Cardiac muscle cell (in vitro differentiated cells and primary cell): Measurements from ENCODE around the gene MPPED1. TPM values are rescaled to one million over a fixed set of nuclear protein-coding genes. Genes with fewer than 3 reads are reported as not detected.

Source experiments
- DNase-seq, 2 donors: peaks; one replicate each; pipeline versions ENCODE4 v3.0.0 to v3.0.0-alpha.2; 2010 to 2017; ENCODE audit warnings: low read depth in 1 of 2, low spot score in 1 of 2
- H3K27ac ChIP-seq: fragments of 200-600 bp; sonication (generic); 2 replicates; pipeline ENCODE4 v1.5.1; 2016
- H3K27me3 ChIP-seq: fragments of 200-600 bp; sonication (generic); 2 replicates; pipeline ENCODE4 v1.6.0; 2016; ENCODE audit warnings: control low read depth
- H3K36me3 ChIP-seq: fragments of 200-600 bp; sonication (generic); 2 replicates; pipeline ENCODE4 v1.5.1; 2016; ENCODE audit warnings: control low read depth
- H3K4me1 ChIP-seq: fragments of 200-600 bp; sonication (generic); 2 replicates; pipeline ENCODE4 v1.8.1; 2017; ENCODE audit warnings: low read depth, mild to moderate bottlenecking, mixed run types
- H3K4me3 ChIP-seq: fragments of 200-600 bp; sonication (generic); 2 replicates; pipeline ENCODE4 v1.5.1; 2016; ENCODE audit warnings: mild to moderate bottlenecking
- H3K9me3 ChIP-seq: fragments of 200-600 bp; sonication (generic); 2 replicates; pipeline ENCODE4 v1.5.1; 2017; ENCODE audit warnings: low read depth, mild to moderate bottlenecking, control low read depth
- polyA plus RNA-seq: library from polyadenylated mRNA; unstranded; fragments of >200 nt; fragmentation: Nextera tagmentation; extraction: Ambion mirVana; gene quantifications from 2 replicates; pipeline ENCODE4 v1.2.1, GENCODE V29; 2016
- total RNA-seq: library from RNA; depleted of rRNA; stranded (reverse); fragments of >200 nt; gene quantifications from 2 replicates; pipeline ENCODE4 v1.2.3, GENCODE V29; 2016
- TF ChIP-seq, protein P1 (sequence below): IDR thresholded peaks from 2 replicates; pipeline ENCODE4 v1.5.1; 2012; ENCODE audit warnings: low read depth, mild to moderate bottlenecking, low read length

MPPED1 gene
- total and polyA plus RNA-seq, 2 experiments from 2014 or later = 0.12 TPM; not detected in 1

GRCh38 chr22:43424666-43425630 is 13.1 kb downstream of the MPPED1 start:
- Histone ChIP-seq H3K4me3 (no peak overlapping the region), H3K27ac (no peak overlapping the region), H3K9me3 (no peaks in the 10 kb centered on the region), H3K27me3 (no peaks in the 10 kb centered on the region), H3K36me3 (no peaks in the 10 kb centered on the region), H3K4me1 (no peaks in the 10 kb centered on the region)
- no peak for DNase-seq
- TF ChIP-seq, protein P1, sequence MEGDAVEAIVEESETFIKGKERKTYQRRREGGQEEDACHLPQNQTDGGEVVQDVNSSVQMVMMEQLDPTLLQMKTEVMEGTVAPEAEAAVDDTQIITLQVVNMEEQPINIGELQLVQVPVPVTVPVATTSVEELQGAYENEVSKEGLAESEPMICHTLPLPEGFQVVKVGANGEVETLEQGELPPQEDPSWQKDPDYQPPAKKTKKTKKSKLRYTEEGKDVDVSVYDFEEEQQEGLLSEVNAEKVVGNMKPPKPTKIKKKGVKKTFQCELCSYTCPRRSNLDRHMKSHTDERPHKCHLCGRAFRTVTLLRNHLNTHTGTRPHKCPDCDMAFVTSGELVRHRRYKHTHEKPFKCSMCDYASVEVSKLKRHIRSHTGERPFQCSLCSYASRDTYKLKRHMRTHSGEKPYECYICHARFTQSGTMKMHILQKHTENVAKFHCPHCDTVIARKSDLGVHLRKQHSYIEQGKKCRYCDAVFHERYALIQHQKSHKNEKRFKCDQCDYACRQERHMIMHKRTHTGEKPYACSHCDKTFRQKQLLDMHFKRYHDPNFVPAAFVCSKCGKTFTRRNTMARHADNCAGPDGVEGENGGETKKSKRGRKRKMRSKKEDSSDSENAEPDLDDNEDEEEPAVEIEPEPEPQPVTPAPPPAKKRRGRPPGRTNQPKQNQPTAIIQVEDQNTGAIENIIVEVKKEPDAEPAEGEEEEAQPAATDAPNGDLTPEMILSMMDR = no peak

- H3K4me3 ChIP-seq = no peak overlapping the region
- H3K4me1 ChIP-seq = no peaks in the 10 kb centered on the region
- no peak for DNase-seq
- no peak overlapping the region for H3K27ac ChIP-seq
- H3K27me3 ChIP-seq = no peaks in the 10 kb centered on the region
- no peaks in the 10 kb centered on the region for H3K36me3 ChIP-seq
- TF ChIP-seq, protein P1 = no peak
- H3K9me3 ChIP-seq = no peaks in the 10 kb centered on the region
These were observed 14.4 kb downstream of the MPPED1 start for GRCh38 chr22:43425976-43426785.

GRCh38 chr22:43426816-43427215 is 15.0 kb downstream of the MPPED1 start:
- peaks cover 2% of the 10 kb centered on the region for H3K27me3 ChIP-seq

GRCh38 chr22:43427296-43428004 is 15.6 kb downstream of the MPPED1 start:
- DNase-seq = no peak
- TF ChIP-seq, protein P1 = no peak
- no peaks in the 10 kb centered on the region for H3K4me1 ChIP-seq
- H3K36me3 ChIP-seq = no peaks in the 10 kb centered on the region
- H3K27ac ChIP-seq = no peak overlapping the region
- no peak overlapping the region for H3K4me3 ChIP-seq
- H3K27me3 ChIP-seq = peaks cover 4% of the 10 kb centered on the region
- no peaks in the 10 kb centered on the region for H3K9me3 ChIP-seq

More at GRCh38 chr22:43426816-43427215, 15.0 kb downstream of the MPPED1 start:
- Histone ChIP-seq H3K27ac (no peak overlapping the region), H3K4me1 (no peaks in the 10 kb centered on the region), H3K36me3 (no peaks in the 10 kb centered on the region), H3K4me3 (no peak overlapping the region), H3K9me3 (no peaks in the 10 kb centered on the region)
- no peak for DNase-seq
- TF ChIP-seq, protein P1 = no peak

GRCh38 chr22:43428005-43428485 is 16.2 kb downstream of the MPPED1 start:
- Histone ChIP-seq H3K27me3 (peaks cover 6% of the 10 kb centered on the region), H3K36me3 (no peaks in the 10 kb centered on the region), H3K9me3 (no peaks in the 10 kb centered on the region), H3K4me3 (no peak overlapping the region), H3K27ac (no peak overlapping the region), H3K4me1 (no peaks in the 10 kb centered on the region)
- TF ChIP-seq, protein P1 = no peak
- no peak for DNase-seq
